ENCODE results near the gene NLRP3.

Gene NLRP3

GRCh38 chr1:247440001-247440620 lies 24.1 kb downstream of the NLRP3 start:
- Mint-ChIP-seq H3K4me3 (no peak overlapping the region), H3K4me1 (ENCODE audit: low read depth) (peaks cover 11% of the 10 kb centered on the region), H3K36me3 (ENCODE audit: low read depth) (peaks cover 52% of the 10 kb centered on the region), H3K27ac (no peak overlapping the region), H3K9me3 (no peaks in the 10 kb centered on the region), H3K27me3 (no peaks in the 10 kb centered on the region)
- no peak for DNase-seq

GRCh38 chr1:247441606-247442005 lies 25.6 kb downstream of the NLRP3 start:
- Mint-ChIP-seq H3K4me3 (no peak overlapping the region), H3K27ac (no peak overlapping the region), H3K27me3 (no peaks in the 10 kb centered on the region), H3K9me3 (no peaks in the 10 kb centered on the region), H3K36me3 (ENCODE audit: low read depth) (peaks cover 56% of the 10 kb centered on the region), H3K4me1 (ENCODE audit: low read depth) (peaks cover 8% of the 10 kb centered on the region)
- DNase-seq: no peak

- DNase-seq: no peak
- Mint-ChIP-seq H3K27me3 (no peaks in the 10 kb centered on the region), H3K4me1 (ENCODE audit: low read depth) (peaks cover 8% of the 10 kb centered on the region), H3K4me3 (no peak overlapping the region), H3K27ac (no peak overlapping the region), H3K9me3 (no peaks in the 10 kb centered on the region), H3K36me3 (ENCODE audit: low read depth) (peaks cover 62% of the 10 kb centered on the region)
These were observed 26.2 kb downstream of the NLRP3 start for GRCh38 chr1:247442164-247442563.

GRCh38 chr1:247443641-247444040 lies 27.7 kb downstream of the NLRP3 start:
- peaks cover 63% of the 10 kb centered on the region for H3K36me3 Mint-ChIP-seq (ENCODE audit: low read depth)
- H3K4me3 Mint-ChIP-seq: no peak overlapping the region
- no peaks in the 10 kb centered on the region for H3K9me3 Mint-ChIP-seq
- no peak for DNase-seq
- no peaks in the 10 kb centered on the region for H3K27me3 Mint-ChIP-seq
- H3K27ac Mint-ChIP-seq: no peak overlapping the region
- H3K4me1 Mint-ChIP-seq (ENCODE audit: low read depth): peaks cover 9% of the 10 kb centered on the region

- peaks cover 57% of the 10 kb centered on the region for H3K36me3 Mint-ChIP-seq (ENCODE audit: low read depth)
- H3K4me3 Mint-ChIP-seq: no peak overlapping the region
- no peaks in the 10 kb centered on the region for H3K27me3 Mint-ChIP-seq
- peaks cover 9% of the 10 kb centered on the region for H3K4me1 Mint-ChIP-seq (ENCODE audit: low read depth)
- no peaks in the 10 kb centered on the region for H3K9me3 Mint-ChIP-seq
- H3K27ac Mint-ChIP-seq: no peak overlapping the region
- DNase-seq: no peak
These were observed 28.6 kb downstream of the NLRP3 start for GRCh38 chr1:247444571-247444970.

- H3K4me3 Mint-ChIP-seq: no peak overlapping the region
- H3K27me3 Mint-ChIP-seq: no peaks in the 10 kb centered on the region
- H3K9me3 Mint-ChIP-seq: no peaks in the 10 kb centered on the region
- peaks cover 4% of the 10 kb centered on the region for H3K4me1 Mint-ChIP-seq (ENCODE audit: low read depth)
- H3K27ac Mint-ChIP-seq: no peak overlapping the region
- DNase-seq: no peak
- peaks cover 54% of the 10 kb centered on the region for H3K36me3 Mint-ChIP-seq (ENCODE audit: low read depth)
These were observed 29.8 kb downstream of the NLRP3 start for GRCh38 chr1:247445526-247446356.

GRCh38 chr1:247447162-247447909 lies 31.4 kb downstream of the NLRP3 start:
- Mint-ChIP-seq H3K4me1 (ENCODE audit: low read depth) (peaks cover 4% of the 10 kb centered on the region), H3K9me3 (no peaks in the 10 kb centered on the region), H3K27me3 (no peaks in the 10 kb centered on the region), H3K27ac (no peak overlapping the region), H3K4me3 (peak overlapping the region; percentile 54), H3K36me3 (ENCODE audit: low read depth) (peaks cover 48% of the 10 kb centered on the region)
- DNase-seq: no peak

GRCh38 chr1:247448107-247448791 lies 32.3 kb downstream of the NLRP3 start:
- H3K4me3 Mint-ChIP-seq: peak overlapping the region; percentile 54

GRCh38 chr1:247451388-247452010 lies 35.5 kb downstream of the NLRP3 start:
- Mint-ChIP-seq H3K4me1 (ENCODE audit: low read depth) (peaks cover 4% of the 10 kb centered on the region), H3K4me3 (no peak overlapping the region), H3K27ac (no peak overlapping the region), H3K27me3 (peaks cover 4% of the 10 kb centered on the region), H3K36me3 (ENCODE audit: low read depth) (peaks cover 19% of the 10 kb centered on the region), H3K9me3 (no peaks in the 10 kb centered on the region)
- DNase-seq: no peak

More at GRCh38 chr1:247448107-247448791, 32.3 kb downstream of the NLRP3 start:
- Mint-ChIP-seq H3K27ac (peak overlapping the region; percentile 66), H3K27me3 (no peaks in the 10 kb centered on the region), H3K9me3 (no peaks in the 10 kb centered on the region), H3K36me3 (ENCODE audit: low read depth) (peaks cover 48% of the 10 kb centered on the region), H3K4me1 (ENCODE audit: low read depth) (peaks cover 4% of the 10 kb centered on the region)
- peak; percentile 57 for DNase-seq

GRCh38 chr1:247452447-247453039 lies 36.6 kb downstream of the NLRP3 start:
- Mint-ChIP-seq H3K36me3 (ENCODE audit: low read depth) (peaks cover 9% of the 10 kb centered on the region), H3K4me3 (no peak overlapping the region), H3K27ac (no peak overlapping the region), H3K4me1 (ENCODE audit: low read depth) (peaks cover 12% of the 10 kb centered on the region), H3K27me3 (peaks cover 12% of the 10 kb centered on the region), H3K9me3 (no peaks in the 10 kb centered on the region)
- no peak for DNase-seq

GRCh38 chr1:247453245-247453644 lies 37.3 kb downstream of the NLRP3 start:
- DNase-seq: no peak
- Mint-ChIP-seq H3K36me3 (ENCODE audit: low read depth) (peaks cover 9% of the 10 kb centered on the region), H3K4me1 (ENCODE audit: low read depth) (peaks cover 18% of the 10 kb centered on the region), H3K4me3 (no peak overlapping the region), H3K27ac (no peak overlapping the region), H3K9me3 (no peaks in the 10 kb centered on the region), H3K27me3 (peaks cover 12% of the 10 kb centered on the region)

GRCh38 chr1:247453997-247454396 lies 38.0 kb downstream of the NLRP3 start:
- H3K36me3 Mint-ChIP-seq (ENCODE audit: low read depth): peaks cover 4% of the 10 kb centered on the region
- no peaks in the 10 kb centered on the region for H3K9me3 Mint-ChIP-seq
- H3K4me3 Mint-ChIP-seq: no peak overlapping the region

GRCh38 chr1:247456021-247456420 lies 40.0 kb downstream of the NLRP3 start:
- H3K9me3 Mint-ChIP-seq: no peaks in the 10 kb centered on the region
- H3K27ac Mint-ChIP-seq: no peak overlapping the region

More at GRCh38 chr1:247453997-247454396, 38.0 kb downstream of the NLRP3 start:
- Mint-ChIP-seq H3K4me1 (ENCODE audit: low read depth) (peaks cover 18% of the 10 kb centered on the region), H3K27ac (no peak overlapping the region), H3K27me3 (peaks cover 17% of the 10 kb centered on the region)
- DNase-seq: no peak

More at GRCh38 chr1:247456021-247456420, 40.0 kb downstream of the NLRP3 start:
- Mint-ChIP-seq H3K4me1 (ENCODE audit: low read depth) (peaks cover 15% of the 10 kb centered on the region), H3K27me3 (peaks cover 22% of the 10 kb centered on the region), H3K4me3 (no peak overlapping the region), H3K36me3 (ENCODE audit: low read depth) (no peaks in the 10 kb centered on the region)
- DNase-seq: no peak

Data from activated T-cell treated with anti-CD3 and anti-CD28 coated beads, Interleukin-2, amount 50 U/mL, for 24 hours (primary cell).